Activated naive CD8-positive, alpha-beta T cell (primary cell): ENCODE measurements around the gene VEPH1.

ENCODE experiments used
- H3K27ac Mint-ChIP-seq: one replicate; pipeline ENCODE4 v1.8.0; 2021; ENCODE audit warnings: mixed read lengths
- H3K27me3 Mint-ChIP-seq: one replicate; pipeline ENCODE4 v1.8.0; 2021; ENCODE audit warnings: mixed read lengths
- H3K36me3 Mint-ChIP-seq: one replicate; pipeline ENCODE4 v1.8.0; 2021; ENCODE audit warnings: mixed read lengths
- H3K4me1 Mint-ChIP-seq: one replicate; pipeline ENCODE4 v1.8.0; 2021; ENCODE audit warnings: low read depth, mixed read lengths
- H3K4me3 Mint-ChIP-seq: one replicate; pipeline ENCODE4 v1.8.0; 2021; ENCODE audit warnings: mild to moderate bottlenecking, mixed read lengths
- H3K9me3 Mint-ChIP-seq: one replicate; pipeline ENCODE4 v1.8.0; 2021; ENCODE audit warnings: low read depth, mixed read lengths

The VEPH1 gene

GRCh38 chr3:157319672-157320071 lies 183.5 kb downstream of the VEPH1 start:
- Mint-ChIP-seq H3K9me3 (no peaks in the 10 kb centered on the region), H3K27ac (no peak overlapping the region), H3K27me3 (no peaks in the 10 kb centered on the region), H3K4me1 (no peaks in the 10 kb centered on the region), H3K36me3 (peaks cover 2% of the 10 kb centered on the region), H3K4me3 (no peak overlapping the region)

GRCh38 chr3:157318639-157319288 lies 184.5 kb downstream of the VEPH1 start:
- Mint-ChIP-seq H3K27me3 (no peaks in the 10 kb centered on the region), H3K9me3 (no peaks in the 10 kb centered on the region), H3K4me1 (no peaks in the 10 kb centered on the region), H3K4me3 (no peak overlapping the region), H3K36me3 (peaks cover 2% of the 10 kb centered on the region), H3K27ac (no peak overlapping the region)

- H3K4me1 Mint-ChIP-seq = no peaks in the 10 kb centered on the region
- H3K27ac Mint-ChIP-seq = no peak overlapping the region
- peaks cover 2% of the 10 kb centered on the region for H3K36me3 Mint-ChIP-seq
- no peak overlapping the region for H3K4me3 Mint-ChIP-seq
- no peaks in the 10 kb centered on the region for H3K9me3 Mint-ChIP-seq
- no peaks in the 10 kb centered on the region for H3K27me3 Mint-ChIP-seq
Measured at GRCh38 chr3:157317895-157318294, 185.3 kb downstream of the VEPH1 start.

- Mint-ChIP-seq H3K27me3 (no peaks in the 10 kb centered on the region), H3K9me3 (no peaks in the 10 kb centered on the region), H3K36me3 (peaks cover 5% of the 10 kb centered on the region), H3K4me1 (no peaks in the 10 kb centered on the region), H3K27ac (no peak overlapping the region), H3K4me3 (no peak overlapping the region)
Measured at GRCh38 chr3:157313186-157313585, 190.0 kb downstream of the VEPH1 start.

GRCh38 chr3:157312376-157312745 lies 190.9 kb downstream of the VEPH1 start:
- Mint-ChIP-seq H3K4me3 (no peak overlapping the region), H3K36me3 (peaks cover 5% of the 10 kb centered on the region), H3K4me1 (no peaks in the 10 kb centered on the region), H3K27ac (no peak overlapping the region), H3K9me3 (no peaks in the 10 kb centered on the region), H3K27me3 (no peaks in the 10 kb centered on the region)

- Mint-ChIP-seq H3K27me3 (no peaks in the 10 kb centered on the region), H3K36me3 (peaks cover 3% of the 10 kb centered on the region), H3K9me3 (no peaks in the 10 kb centered on the region), H3K4me1 (no peaks in the 10 kb centered on the region), H3K27ac (no peak overlapping the region), H3K4me3 (no peak overlapping the region)
Measured at GRCh38 chr3:157311633-157312375, 191.4 kb downstream of the VEPH1 start.

- peaks cover 3% of the 10 kb centered on the region for H3K36me3 Mint-ChIP-seq
- no peaks in the 10 kb centered on the region for H3K9me3 Mint-ChIP-seq
- H3K27me3 Mint-ChIP-seq = no peaks in the 10 kb centered on the region
Measured at GRCh38 chr3:157310329-157311052, 192.7 kb downstream of the VEPH1 start.

GRCh38 chr3:157306502-157306901 lies 196.7 kb downstream of the VEPH1 start:
- Mint-ChIP-seq H3K27ac (no peak overlapping the region), H3K4me1 (no peaks in the 10 kb centered on the region), H3K27me3 (no peaks in the 10 kb centered on the region), H3K9me3 (no peaks in the 10 kb centered on the region), H3K4me3 (no peak overlapping the region), H3K36me3 (peaks cover 3% of the 10 kb centered on the region)

More at GRCh38 chr3:157310329-157311052, 192.7 kb downstream of the VEPH1 start:
- Mint-ChIP-seq H3K4me3 (no peak overlapping the region), H3K4me1 (no peaks in the 10 kb centered on the region), H3K27ac (no peak overlapping the region)

GRCh38 chr3:157305392-157305791 lies 197.8 kb downstream of the VEPH1 start:
- Mint-ChIP-seq H3K4me1 (no peaks in the 10 kb centered on the region), H3K36me3 (peaks cover 3% of the 10 kb centered on the region), H3K9me3 (no peaks in the 10 kb centered on the region), H3K4me3 (no peak overlapping the region), H3K27me3 (no peaks in the 10 kb centered on the region), H3K27ac (no peak overlapping the region)

- no peaks in the 10 kb centered on the region for H3K4me1 Mint-ChIP-seq
- H3K9me3 Mint-ChIP-seq = no peaks in the 10 kb centered on the region
- H3K27me3 Mint-ChIP-seq = no peaks in the 10 kb centered on the region
- no peak overlapping the region for H3K27ac Mint-ChIP-seq
- H3K4me3 Mint-ChIP-seq = no peak overlapping the region
- H3K36me3 Mint-ChIP-seq = no peaks in the 10 kb centered on the region
Measured at GRCh38 chr3:157301755-157302154, 201.5 kb downstream of the VEPH1 start.

GRCh38 chr3:157300981-157301663 lies 202.1 kb downstream of the VEPH1 start:
- no peaks in the 10 kb centered on the region for H3K27me3 Mint-ChIP-seq
- no peaks in the 10 kb centered on the region for H3K9me3 Mint-ChIP-seq
- H3K4me3 Mint-ChIP-seq = no peak overlapping the region
- no peaks in the 10 kb centered on the region for H3K4me1 Mint-ChIP-seq
- no peaks in the 10 kb centered on the region for H3K36me3 Mint-ChIP-seq
- H3K27ac Mint-ChIP-seq = no peak overlapping the region

GRCh38 chr3:157300094-157300493 lies 203.1 kb downstream of the VEPH1 start:
- no peak overlapping the region for H3K27ac Mint-ChIP-seq
- H3K36me3 Mint-ChIP-seq = no peaks in the 10 kb centered on the region
- H3K27me3 Mint-ChIP-seq = no peaks in the 10 kb centered on the region
- no peaks in the 10 kb centered on the region for H3K9me3 Mint-ChIP-seq
- H3K4me1 Mint-ChIP-seq = no peaks in the 10 kb centered on the region
- H3K4me3 Mint-ChIP-seq = no peak overlapping the region

- H3K27me3 Mint-ChIP-seq = no peaks in the 10 kb centered on the region
- no peaks in the 10 kb centered on the region for H3K36me3 Mint-ChIP-seq
- no peak overlapping the region for H3K4me3 Mint-ChIP-seq
- no peak overlapping the region for H3K27ac Mint-ChIP-seq
- H3K4me1 Mint-ChIP-seq = no peaks in the 10 kb centered on the region
- H3K9me3 Mint-ChIP-seq = no peaks in the 10 kb centered on the region
Measured at GRCh38 chr3:157297328-157297915, 205.8 kb downstream of the VEPH1 start.

- H3K27me3 Mint-ChIP-seq = no peaks in the 10 kb centered on the region
- H3K4me3 Mint-ChIP-seq = no peak overlapping the region
- H3K4me1 Mint-ChIP-seq = no peaks in the 10 kb centered on the region
- peaks cover 2% of the 10 kb centered on the region for H3K36me3 Mint-ChIP-seq
- H3K27ac Mint-ChIP-seq = no peak overlapping the region
- H3K9me3 Mint-ChIP-seq = no peaks in the 10 kb centered on the region
Measured at GRCh38 chr3:157294953-157295352, 208.3 kb downstream of the VEPH1 start.
